ENCODE measurements around the gene NT5C3B. TPM values are rescaled to one million over a fixed set of nuclear protein-coding genes. Genes with fewer than 3 reads are reported as not detected.

Gene NT5C3B
- total and polyA plus RNA-seq, 10 donors, result 17.0 to 62.7 (median 29.5) TPM

- Histone ChIP-seq H3K9me3 (no peaks in the 10 kb centered on the region), H3K27ac (no peak overlapping the region), H3K36me3 (peaks cover 4 to 63% (median 42%) of the 10 kb centered on the region in 6 donors), H3K4me3 (no peak overlapping the region), H3K4me1 (no peaks in the 10 kb centered on the region), H3K27me3 (replicated peaks in 1 of 7) (no peaks in the 10 kb centered on the region)
- 89 to 96% (median 93%) methylated on average over 19 of the region's 19 CpGs for WGBS, 5 donors
- no peak for TF ChIP-seq POLR2AphosphoS5 (IDR thresholded peaks at IDR 0.05)
- no peak for TF ChIP-seq CTCF (IDR thresholded peaks at IDR 0.05 in 8 of 11, conservative IDR thresholded peaks at IDR 0.05 in 3 of 11)
- TF ChIP-seq POLR2A (IDR thresholded peaks at IDR 0.05), result no peak
- intact Hi-C loops (cut with DNase I; ENCODE audit: low total_unique reads), result no loop called here
- DNase-seq, result no peak
Observed at GRCh38 chr17:41825175-41825845, 10.7 kb downstream of the NT5C3B start.

GRCh38 chr17:41824086-41824485 lies 11.9 kb downstream of the NT5C3B start:
- 68 to 76% (median 72%) methylated on average over 7 of the region's 7 CpGs for WGBS, 5 donors

GRCh38 chr17:41823580-41823979 lies 12.5 kb downstream of the NT5C3B start:
- no peaks in the 10 kb centered on the region for H3K27me3 ChIP-seq (replicated peaks in 1 of 7)
- no peak for TF ChIP-seq POLR2A (IDR thresholded peaks at IDR 0.05)
- TF ChIP-seq CTCF (IDR thresholded peaks at IDR 0.05 in 8 of 11, conservative IDR thresholded peaks at IDR 0.05 in 3 of 11), result no peak
- no peak for TF ChIP-seq POLR2AphosphoS5 (IDR thresholded peaks at IDR 0.05)
- no peaks in the 10 kb centered on the region for H3K4me1 ChIP-seq
- H3K9me3 ChIP-seq, result no peaks in the 10 kb centered on the region
- H3K36me3 ChIP-seq, result peaks cover 0 to 46% (median 28%) of the 10 kb centered on the region in 6 donors
- WGBS, 5 donors, result 89 to 92% (median 91%) methylated on average over 7 of the region's 7 CpGs
- H3K4me3 ChIP-seq, result no peak overlapping the region
- no peak for DNase-seq
- H3K27ac ChIP-seq, result no peak overlapping the region
- intact Hi-C loops (cut with DNase I; ENCODE audit: low total_unique reads), result no loop called here

More at GRCh38 chr17:41824086-41824485, 11.9 kb downstream of the NT5C3B start:
- no peak overlapping the region for H3K27ac ChIP-seq
- no peak for DNase-seq
- H3K4me3 ChIP-seq, result no peak overlapping the region
- H3K36me3 ChIP-seq, result peaks cover 0 to 51% (median 31%) of the 10 kb centered on the region in 6 donors
- H3K4me1 ChIP-seq, result no peaks in the 10 kb centered on the region
- TF ChIP-seq CTCF (IDR thresholded peaks at IDR 0.05 in 8 of 11, conservative IDR thresholded peaks at IDR 0.05 in 3 of 11) (no peak), POLR2AphosphoS5 (IDR thresholded peaks at IDR 0.05) (no peak), POLR2A (IDR thresholded peaks at IDR 0.05) (no peak)
- H3K27me3 ChIP-seq (replicated peaks in 1 of 7), result no peaks in the 10 kb centered on the region
- H3K9me3 ChIP-seq, result no peaks in the 10 kb centered on the region
- intact Hi-C loops (cut with DNase I; ENCODE audit: low total_unique reads), result no loop called here

- DNase-seq, result no peak
- WGBS, 5 donors, result 83 to 100% (median 88%) methylated on average over 1 of the region's 1 CpG
- intact Hi-C loops (cut with DNase I; ENCODE audit: low total_unique reads), result no loop called here
- no peak for TF ChIP-seq POLR2A (IDR thresholded peaks at IDR 0.05)
- TF ChIP-seq POLR2AphosphoS5 (IDR thresholded peaks at IDR 0.05), result no peak
- no peak for TF ChIP-seq CTCF (IDR thresholded peaks at IDR 0.05 in 8 of 11, conservative IDR thresholded peaks at IDR 0.05 in 3 of 11)
- no peak overlapping the region for H3K27ac ChIP-seq
- H3K4me1 ChIP-seq, result no peaks in the 10 kb centered on the region
- H3K9me3 ChIP-seq, result no peaks in the 10 kb centered on the region
- H3K36me3 ChIP-seq, result peaks cover 0 to 41% (median 28%) of the 10 kb centered on the region in 6 donors
- no peaks in the 10 kb centered on the region for H3K27me3 ChIP-seq (replicated peaks in 1 of 7)
- H3K4me3 ChIP-seq, result no peak overlapping the region
Observed at GRCh38 chr17:41823141-41823524, 12.9 kb downstream of the NT5C3B start.
